ENCODE results near the gene UTRN.

UTRN gene

DNA sequence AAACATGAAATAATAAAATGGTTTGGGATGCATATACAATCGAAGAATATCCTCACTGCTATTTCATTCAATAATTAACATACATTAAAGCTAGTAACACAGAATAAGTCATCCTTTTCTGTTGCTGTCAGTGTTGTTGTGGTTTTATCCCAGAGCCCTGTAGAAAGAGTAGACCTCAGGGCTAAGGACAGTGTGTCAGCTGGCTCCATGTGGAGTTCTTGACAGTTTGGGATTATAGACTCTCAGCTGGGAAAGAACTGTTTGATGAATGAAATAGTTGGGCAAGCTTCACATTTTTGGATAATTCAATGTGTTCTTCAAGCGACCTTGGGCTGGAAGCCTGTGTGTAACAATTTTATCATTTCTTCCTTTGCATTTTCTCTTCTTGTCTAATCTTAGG, 10.1 kb downstream of the UTRN start:
- no peak overlapping the region for H2AFZ ChIP-seq (ENCODE audit: low read depth, low read length)
- no peak overlapping the region for H3K27ac ChIP-seq (ENCODE audit: low read length)
- H3K9me3 ChIP-seq (ENCODE audit: insufficient read depth, low read length), result no peaks in the 10 kb centered on the region
- no peak overlapping the region for H3K4me2 ChIP-seq (ENCODE audit: low read length)
- no peaks in the 10 kb centered on the region for H3K27me3 ChIP-seq (ENCODE audit: low read depth, low read length)
- no peak overlapping the region for H3K9ac ChIP-seq (ENCODE audit: low read length)
- H3K4me1 ChIP-seq (ENCODE audit: low read length), result no peaks in the 10 kb centered on the region
- H3K36me3 ChIP-seq (replicated peaks; ENCODE audit: low read depth, low read length), result no peaks in the 10 kb centered on the region
- no peak overlapping the region for H3K4me3 ChIP-seq (ENCODE audit: low read length)
- TF ChIP-seq, protein P1, sequence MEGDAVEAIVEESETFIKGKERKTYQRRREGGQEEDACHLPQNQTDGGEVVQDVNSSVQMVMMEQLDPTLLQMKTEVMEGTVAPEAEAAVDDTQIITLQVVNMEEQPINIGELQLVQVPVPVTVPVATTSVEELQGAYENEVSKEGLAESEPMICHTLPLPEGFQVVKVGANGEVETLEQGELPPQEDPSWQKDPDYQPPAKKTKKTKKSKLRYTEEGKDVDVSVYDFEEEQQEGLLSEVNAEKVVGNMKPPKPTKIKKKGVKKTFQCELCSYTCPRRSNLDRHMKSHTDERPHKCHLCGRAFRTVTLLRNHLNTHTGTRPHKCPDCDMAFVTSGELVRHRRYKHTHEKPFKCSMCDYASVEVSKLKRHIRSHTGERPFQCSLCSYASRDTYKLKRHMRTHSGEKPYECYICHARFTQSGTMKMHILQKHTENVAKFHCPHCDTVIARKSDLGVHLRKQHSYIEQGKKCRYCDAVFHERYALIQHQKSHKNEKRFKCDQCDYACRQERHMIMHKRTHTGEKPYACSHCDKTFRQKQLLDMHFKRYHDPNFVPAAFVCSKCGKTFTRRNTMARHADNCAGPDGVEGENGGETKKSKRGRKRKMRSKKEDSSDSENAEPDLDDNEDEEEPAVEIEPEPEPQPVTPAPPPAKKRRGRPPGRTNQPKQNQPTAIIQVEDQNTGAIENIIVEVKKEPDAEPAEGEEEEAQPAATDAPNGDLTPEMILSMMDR (IDR thresholded peaks at IDR 0.05; ENCODE audit: low read depth, low read length), result no peak
- TF ChIP-seq EZH2phosphoT487 (IDR thresholded peaks at IDR 0.05; ENCODE audit: low read depth), result no peak
- no peaks in the 10 kb centered on the region for H3K79me2 ChIP-seq (ENCODE audit: low read length)
- H4K20me1 ChIP-seq (ENCODE audit: insufficient read depth, low read length), result no peaks in the 10 kb centered on the region

DNA sequence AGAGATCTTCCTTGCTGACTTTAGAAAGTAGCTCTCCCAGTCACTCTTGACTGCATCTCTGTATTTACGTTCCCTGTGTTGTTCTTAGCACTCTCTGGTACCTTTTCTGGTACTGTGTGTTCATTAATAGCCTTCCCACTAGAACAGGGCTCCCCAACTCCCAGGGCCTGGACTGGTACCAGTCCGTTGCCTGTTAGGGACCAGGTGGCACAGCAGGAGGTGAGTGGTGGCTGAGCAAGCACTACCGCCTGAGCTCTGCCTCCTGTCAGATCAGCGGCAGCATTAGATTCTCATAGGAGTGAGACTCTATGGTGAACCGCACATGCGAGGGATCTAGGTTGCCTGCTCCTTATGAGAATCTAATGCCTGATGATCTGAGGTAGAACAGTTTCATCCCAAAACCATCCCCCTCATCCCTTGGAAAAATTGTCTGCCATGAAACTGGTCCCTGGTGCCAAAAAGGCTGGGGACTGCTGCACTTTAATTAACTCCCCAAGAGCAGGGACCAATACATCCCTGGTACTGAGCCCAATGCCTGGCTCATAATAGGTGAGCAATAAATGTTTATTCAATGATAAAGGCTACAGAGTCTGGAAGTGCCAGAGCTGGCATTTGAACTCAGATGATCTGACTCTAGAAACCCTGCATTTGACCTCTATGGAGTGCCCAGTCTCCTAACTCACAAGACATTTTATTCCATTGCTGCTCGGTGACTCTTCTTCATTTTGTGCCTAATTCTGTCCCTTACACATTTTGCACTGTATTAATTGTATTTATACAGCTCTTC, 11.0 kb downstream of the UTRN start:
- Histone ChIP-seq H3K4me2 (ENCODE audit: low read length) (no peak overlapping the region), H3K4me1 (ENCODE audit: low read length) (no peaks in the 10 kb centered on the region), H3K9ac (ENCODE audit: low read length) (no peak overlapping the region), H3K27me3 (ENCODE audit: low read depth, low read length) (no peaks in the 10 kb centered on the region), H2AFZ (ENCODE audit: low read depth, low read length) (no peak overlapping the region), H4K20me1 (ENCODE audit: insufficient read depth, low read length) (no peaks in the 10 kb centered on the region), H3K27ac (ENCODE audit: low read length) (no peak overlapping the region), H3K36me3 (replicated peaks; ENCODE audit: low read depth, low read length) (no peaks in the 10 kb centered on the region), H3K9me3 (ENCODE audit: insufficient read depth, low read length) (no peaks in the 10 kb centered on the region), H3K4me3 (ENCODE audit: low read length) (no peak overlapping the region), H3K79me2 (ENCODE audit: low read length) (no peaks in the 10 kb centered on the region)
- TF ChIP-seq, protein P1 (IDR thresholded peaks at IDR 0.05; ENCODE audit: low read depth, low read length), result no peak
- no peak for TF ChIP-seq EZH2phosphoT487 (IDR thresholded peaks at IDR 0.05; ENCODE audit: low read depth)

DNA sequence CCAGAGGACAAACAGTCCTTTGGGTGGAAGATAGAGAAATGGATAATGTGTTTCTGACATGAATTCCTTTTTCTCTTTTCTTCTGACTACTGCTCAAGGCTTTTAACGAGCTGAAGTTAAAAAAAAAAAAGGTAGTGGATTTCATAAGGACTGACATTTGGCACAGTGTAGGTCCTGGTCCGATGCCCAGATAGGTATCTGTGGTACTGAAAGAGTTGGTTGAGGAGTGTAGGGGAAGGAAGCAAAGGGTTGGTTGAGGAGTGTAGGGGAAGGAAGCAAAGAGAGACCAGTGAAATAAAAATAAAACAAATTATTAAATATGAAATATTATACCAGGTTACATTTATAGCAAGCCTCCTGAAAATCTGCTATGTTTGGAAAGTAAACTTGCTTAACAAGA, 11.8 kb downstream of the UTRN start:
- Histone ChIP-seq H4K20me1 (ENCODE audit: insufficient read depth, low read length) (no peaks in the 10 kb centered on the region), H3K9me3 (ENCODE audit: insufficient read depth, low read length) (no peaks in the 10 kb centered on the region), H3K27me3 (ENCODE audit: low read depth, low read length) (no peaks in the 10 kb centered on the region), H3K4me3 (ENCODE audit: low read length) (no peak overlapping the region), H3K9ac (ENCODE audit: low read length) (no peak overlapping the region), H3K4me2 (ENCODE audit: low read length) (no peak overlapping the region), H3K79me2 (ENCODE audit: low read length) (no peaks in the 10 kb centered on the region), H2AFZ (ENCODE audit: low read depth, low read length) (no peak overlapping the region), H3K36me3 (replicated peaks; ENCODE audit: low read depth, low read length) (no peaks in the 10 kb centered on the region), H3K4me1 (ENCODE audit: low read length) (no peaks in the 10 kb centered on the region), H3K27ac (ENCODE audit: low read length) (no peak overlapping the region)
- TF ChIP-seq EZH2phosphoT487 (IDR thresholded peaks at IDR 0.05; ENCODE audit: low read depth), result no peak
- TF ChIP-seq, protein P1 (IDR thresholded peaks at IDR 0.05; ENCODE audit: low read depth, low read length), result no peak

DNA sequence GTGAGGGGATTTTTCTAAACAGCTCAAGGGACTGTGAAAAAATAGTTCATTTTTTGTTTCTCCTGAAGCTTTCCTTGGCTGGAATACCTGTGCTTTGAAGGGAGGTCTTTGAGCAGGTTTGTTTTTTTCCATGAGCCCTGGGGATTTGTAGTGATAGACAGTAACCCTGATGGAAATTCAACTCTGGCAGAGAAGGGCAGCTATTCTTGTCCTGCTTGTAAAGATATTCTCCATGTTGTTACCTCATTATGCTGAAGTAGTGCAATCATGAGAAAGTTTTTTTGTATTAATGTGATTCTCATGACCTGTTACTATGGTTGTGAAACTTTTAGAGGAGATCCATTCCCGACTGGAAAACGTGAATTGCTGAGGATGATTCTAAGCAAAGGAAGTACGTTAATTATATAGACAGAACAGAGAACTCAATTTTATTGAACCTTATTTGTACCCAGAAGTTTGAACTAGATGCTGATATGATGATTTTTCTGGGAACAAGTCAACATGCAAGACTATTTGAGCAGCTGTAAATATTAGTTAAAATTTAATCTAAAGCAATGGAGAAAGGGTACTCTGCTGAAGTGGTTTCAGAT, 12.5 kb downstream of the UTRN start:
- Histone ChIP-seq H3K9me3 (ENCODE audit: insufficient read depth, low read length) (no peaks in the 10 kb centered on the region), H2AFZ (ENCODE audit: low read depth, low read length) (no peak overlapping the region), H3K79me2 (ENCODE audit: low read length) (no peaks in the 10 kb centered on the region), H3K4me3 (ENCODE audit: low read length) (no peak overlapping the region), H3K27me3 (ENCODE audit: low read depth, low read length) (no peaks in the 10 kb centered on the region), H3K9ac (ENCODE audit: low read length) (no peak overlapping the region), H3K4me1 (ENCODE audit: low read length) (no peaks in the 10 kb centered on the region), H3K27ac (ENCODE audit: low read length) (no peak overlapping the region), H3K4me2 (ENCODE audit: low read length) (no peak overlapping the region), H3K36me3 (replicated peaks; ENCODE audit: low read depth, low read length) (no peaks in the 10 kb centered on the region), H4K20me1 (ENCODE audit: insufficient read depth, low read length) (no peaks in the 10 kb centered on the region)
- TF ChIP-seq, protein P1 (IDR thresholded peaks at IDR 0.05; ENCODE audit: low read depth, low read length), result no peak
- no peak for TF ChIP-seq EZH2phosphoT487 (IDR thresholded peaks at IDR 0.05; ENCODE audit: low read depth)

Data from OCI-LY3 (cell line).